Measurements from ENCODE around the gene RCVRN.

RCVRN gene

GRCh38 chr17:9850151-9850550 lies 54.9 kb downstream of the RCVRN start:
- no peaks in the 10 kb centered on the region for H3K27me3 ChIP-seq (ENCODE audit: insufficient read depth, poor library complexity, severe bottlenecking)
- no peaks in the 10 kb centered on the region for H3K36me3 ChIP-seq (ENCODE audit: low read depth)
- no peak for DNase-seq (ENCODE audit: low spot score)
- no peaks in the 10 kb centered on the region for H3K4me1 ChIP-seq (ENCODE audit: insufficient read depth, poor library complexity, severe bottlenecking)
- H3K27ac ChIP-seq (ENCODE audit: poor library complexity, severe bottlenecking): no peak overlapping the region
- TF ChIP-seq CTCF (IDR thresholded peaks at IDR 0.05; ENCODE audit: poor library complexity, severe bottlenecking): no peak
- no peaks in the 10 kb centered on the region for H3K9me3 ChIP-seq (ENCODE audit: severe bottlenecking)
- ATAC-seq (ENCODE audit: low read depth): no peak
- H3K4me3 ChIP-seq (ENCODE audit: severe bottlenecking): no peak overlapping the region

Measured in RWPE2 (cell line).